Measurements from ENCODE around the gene BTF3.

DNA sequence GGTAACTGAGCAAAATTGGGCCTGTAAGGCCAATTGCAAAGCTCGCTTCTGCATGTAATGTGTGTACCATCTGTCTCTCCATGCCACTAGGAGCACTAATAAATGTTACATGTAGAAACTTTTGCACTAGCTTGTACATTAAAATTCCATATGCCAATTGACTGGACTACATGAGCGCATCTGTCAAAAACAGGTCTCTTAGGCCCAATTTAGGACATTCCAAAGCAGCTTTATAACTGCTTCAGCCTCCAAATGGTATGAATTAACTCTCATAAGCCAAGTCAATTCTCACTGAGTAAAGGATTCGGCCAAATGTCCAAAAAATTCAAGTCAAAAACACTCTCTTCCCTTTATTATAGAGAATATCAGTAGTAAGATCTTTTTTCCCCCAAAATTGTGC, 26.1 kb upstream of the BTF3 start:
- no peak for TF ChIP-seq POLR2A (IDR thresholded peaks at IDR 0.05)
- TF ChIP-seq, protein P1, sequence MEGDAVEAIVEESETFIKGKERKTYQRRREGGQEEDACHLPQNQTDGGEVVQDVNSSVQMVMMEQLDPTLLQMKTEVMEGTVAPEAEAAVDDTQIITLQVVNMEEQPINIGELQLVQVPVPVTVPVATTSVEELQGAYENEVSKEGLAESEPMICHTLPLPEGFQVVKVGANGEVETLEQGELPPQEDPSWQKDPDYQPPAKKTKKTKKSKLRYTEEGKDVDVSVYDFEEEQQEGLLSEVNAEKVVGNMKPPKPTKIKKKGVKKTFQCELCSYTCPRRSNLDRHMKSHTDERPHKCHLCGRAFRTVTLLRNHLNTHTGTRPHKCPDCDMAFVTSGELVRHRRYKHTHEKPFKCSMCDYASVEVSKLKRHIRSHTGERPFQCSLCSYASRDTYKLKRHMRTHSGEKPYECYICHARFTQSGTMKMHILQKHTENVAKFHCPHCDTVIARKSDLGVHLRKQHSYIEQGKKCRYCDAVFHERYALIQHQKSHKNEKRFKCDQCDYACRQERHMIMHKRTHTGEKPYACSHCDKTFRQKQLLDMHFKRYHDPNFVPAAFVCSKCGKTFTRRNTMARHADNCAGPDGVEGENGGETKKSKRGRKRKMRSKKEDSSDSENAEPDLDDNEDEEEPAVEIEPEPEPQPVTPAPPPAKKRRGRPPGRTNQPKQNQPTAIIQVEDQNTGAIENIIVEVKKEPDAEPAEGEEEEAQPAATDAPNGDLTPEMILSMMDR (IDR thresholded peaks at IDR 0.05): no peak

Data from testis (tissue), 2 donors.